DOHH2 (cell line): ENCODE results near the gene NUMB.

ENCODE experiments used
- CTCF ChIP-seq: fragments of 200-600 bp; sonication (generic); IDR thresholded peaks from one replicate; pipeline ENCODE4 v1.5.1; 2014; ENCODE audit warnings: antibody characterized with exemption, mild to moderate bottlenecking, low read depth, low read length; ENCODE audit not compliant: poor library complexity, severe bottlenecking
- EZH2phosphoT487 ChIP-seq: fragments of 200-600 bp; sonication (generic); IDR thresholded peaks from 2 replicates; pipeline ENCODE4 v1.6.1; 2017; ENCODE audit warnings: borderline replicate concordance, mild to moderate bottlenecking, antibody characterized with exemption, low read length, moderate library complexity, mixed read lengths

GRCh38 chr14:73471582-73472184 lies 13.3 kb upstream of the NUMB start:
- TF ChIP-seq CTCF (no peak), EZH2phosphoT487 (no peak)
